Epidermal melanocyte (primary cell): ENCODE results near the gene PAPPA2.
"Not testable (repeated sequence)": the region's sequence is repeated elsewhere in the genome, so short reads cannot be mapped to it uniquely, and the experiment has no call there.

ENCODE experiments used
- DNase-seq: peaks from one replicate; pipeline ENCODE4 v3.0.0; 2011; ENCODE audit warnings: low spot score; ENCODE audit not compliant: insufficient read length

The PAPPA2 gene

GRCh38 chr1:176462674-176463378 is at the start of gene PAPPA2:
Gene PAPPA2, plus strand, starts transcription at chr1:176463175. Its CDS starts 93,148 bp downstream, at chr1:176556323.
- DNase-seq, result no peak

GRCh38 chr1:176416777-176417176 is 46.2 kb upstream of the PAPPA2 start:
- no peak for DNase-seq

DNA sequence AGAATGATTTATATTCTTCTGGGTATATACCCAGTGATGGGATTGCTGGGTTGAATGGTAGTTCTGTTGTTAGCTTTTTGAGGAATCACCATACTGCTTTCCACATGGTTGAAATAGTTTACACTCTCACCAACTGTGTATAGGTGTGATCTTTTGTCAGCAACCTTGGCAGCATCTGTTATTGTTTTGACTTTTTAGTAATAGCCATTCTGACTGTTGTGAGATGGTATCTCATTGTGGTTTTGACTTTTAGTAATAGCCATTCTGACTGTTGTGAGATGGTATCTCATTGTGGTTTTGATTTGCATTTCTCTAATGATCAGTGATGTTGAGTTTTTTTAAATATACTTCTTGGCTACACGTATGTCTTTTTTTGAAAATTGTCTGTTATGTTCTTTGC is 43.4 kb upstream of the PAPPA2 start:
- DNase-seq, result not testable (repeated sequence)

- DNase-seq, result no peak
These were observed 28.7 kb upstream of the PAPPA2 start for GRCh38 chr1:176434234-176434633.

DNA sequence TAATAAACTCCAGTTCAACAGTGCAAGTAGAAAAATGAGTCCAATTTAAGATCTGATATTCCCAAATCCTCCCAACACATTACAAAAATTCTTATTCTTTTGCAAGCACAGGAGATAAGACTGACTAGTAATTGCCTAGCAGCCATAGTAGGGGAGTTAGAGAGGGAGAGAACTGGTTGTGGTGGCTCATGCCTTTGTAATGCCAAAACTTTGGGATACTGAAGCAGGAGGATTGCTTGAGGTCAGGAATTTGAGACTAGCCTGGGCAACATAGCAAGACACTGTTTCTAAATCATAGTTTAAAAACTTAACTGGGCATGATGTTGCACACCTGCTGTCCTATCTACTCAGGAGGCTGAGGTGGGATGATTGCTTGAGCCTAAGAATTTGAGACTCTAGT is 26.7 kb upstream of the PAPPA2 start:
- no peak for DNase-seq

DNA sequence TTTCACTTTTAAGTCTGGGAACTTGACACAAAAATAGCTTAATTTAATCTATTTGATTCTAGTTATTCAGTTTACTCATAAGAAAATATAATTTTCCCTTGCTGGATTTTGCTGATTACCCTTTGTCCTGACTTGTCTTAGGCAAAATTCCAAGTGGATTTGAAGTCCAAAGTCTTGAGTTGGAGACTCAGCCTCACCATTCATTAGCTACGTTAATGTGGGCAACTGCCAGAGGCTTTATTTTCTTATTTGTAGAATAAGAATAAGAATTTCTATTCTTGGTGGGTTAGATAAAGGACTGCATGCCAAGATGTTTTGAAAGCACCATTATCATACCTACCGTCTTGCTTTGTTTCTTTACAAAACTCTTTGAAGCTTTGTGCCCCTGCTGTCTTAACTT is 22.8 kb upstream of the PAPPA2 start:
- DNase-seq, result no peak

DNA sequence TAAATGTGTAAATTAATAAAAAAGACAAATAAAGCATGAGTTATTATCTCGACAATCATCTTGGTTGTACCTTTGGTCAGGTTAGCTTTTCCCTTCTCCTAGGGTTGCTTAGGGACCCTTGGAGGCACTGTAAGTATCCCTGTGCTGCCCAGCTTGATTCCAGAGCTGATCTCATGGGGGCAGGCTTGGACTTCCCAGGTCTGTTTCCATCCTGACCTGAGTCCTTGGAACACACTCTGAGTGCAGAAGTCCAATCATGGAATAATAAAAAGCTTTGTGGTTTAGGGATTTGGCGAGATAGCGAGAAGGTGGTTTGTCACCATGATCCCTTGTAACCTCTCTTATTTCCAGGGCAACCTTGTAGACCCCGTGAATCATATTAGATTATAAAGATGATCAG is 18.7 kb upstream of the PAPPA2 start:
- no peak for DNase-seq

DNA sequence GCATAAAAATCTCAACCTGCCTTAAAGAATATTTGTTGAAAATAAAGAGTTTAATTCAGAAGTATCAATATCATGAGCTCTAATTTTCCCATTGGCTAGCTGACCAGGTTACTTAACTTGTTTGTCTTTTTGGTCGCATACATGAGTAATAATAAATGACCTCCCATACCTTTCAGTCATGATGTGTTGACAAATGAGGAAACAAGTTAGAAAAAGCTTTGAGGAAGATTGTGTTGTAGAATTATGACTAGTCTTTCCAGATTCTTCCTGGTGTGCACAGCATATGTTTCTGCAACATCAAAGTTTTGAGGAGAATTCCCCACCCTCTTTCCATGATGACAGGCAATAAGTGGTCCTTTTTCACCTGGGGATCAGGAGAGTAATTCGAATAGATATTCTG is 17.6 kb upstream of the PAPPA2 start:
- no peak for DNase-seq

DNA sequence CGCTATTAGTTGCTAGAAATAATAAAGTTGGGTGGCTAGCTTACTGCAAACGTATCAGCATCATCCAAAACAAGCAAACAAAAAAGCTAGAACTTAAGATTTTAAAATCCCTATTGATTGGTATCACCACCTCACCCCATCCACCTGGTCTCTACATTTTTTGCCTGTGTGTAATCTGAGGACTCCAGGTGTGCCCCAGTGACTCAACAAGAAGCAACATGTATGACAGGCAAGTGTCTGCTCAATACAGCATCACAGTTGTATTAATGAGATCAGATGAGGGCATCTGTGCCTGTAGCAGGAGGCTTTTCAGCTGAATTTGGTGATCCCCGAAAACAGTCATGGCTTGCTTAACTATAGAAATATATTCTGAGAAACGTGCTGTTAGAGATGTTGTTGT is 14.6 kb upstream of the PAPPA2 start:
- DNase-seq, result no peak

DNA sequence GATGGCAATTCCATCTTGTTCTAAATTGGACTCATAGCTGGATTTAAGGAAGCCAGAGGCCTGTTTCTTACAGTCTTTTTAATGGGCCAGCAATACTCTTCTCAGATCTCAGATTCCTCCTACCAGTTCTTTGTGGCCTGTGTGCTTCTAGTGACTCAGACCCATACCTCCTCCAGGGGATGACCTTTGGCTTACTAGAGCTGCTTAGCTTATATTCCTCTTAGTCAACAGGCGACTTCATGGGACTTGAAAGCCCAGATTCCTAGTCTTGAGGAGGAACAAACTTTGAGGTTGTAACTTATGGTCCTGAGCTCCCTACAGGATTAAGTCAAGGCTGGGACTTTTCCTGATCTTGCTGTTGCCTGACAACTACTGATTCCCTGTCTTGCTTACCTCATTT is 12.4 kb upstream of the PAPPA2 start:
- no peak for DNase-seq

DNA sequence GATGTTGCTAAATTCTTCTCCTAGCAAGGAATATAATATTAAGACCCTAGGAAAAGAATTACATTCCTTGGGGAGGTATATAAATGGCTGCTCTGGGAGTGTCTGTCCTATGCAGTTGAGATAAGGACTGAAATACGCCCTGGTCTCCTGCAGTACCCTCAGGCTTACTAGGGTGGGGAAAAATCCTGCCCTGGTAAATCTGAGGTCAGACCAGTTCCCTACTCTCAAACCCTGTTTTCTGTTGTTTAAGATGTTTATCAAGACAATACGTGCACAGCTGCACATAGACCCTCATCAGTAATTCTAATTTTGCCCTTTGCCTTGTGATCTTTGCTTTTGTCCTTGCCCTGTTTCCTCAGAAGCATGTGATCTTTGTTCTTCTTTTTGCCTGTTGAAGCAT is 11.2 kb upstream of the PAPPA2 start:
- not testable (repeated sequence) for DNase-seq

DNA sequence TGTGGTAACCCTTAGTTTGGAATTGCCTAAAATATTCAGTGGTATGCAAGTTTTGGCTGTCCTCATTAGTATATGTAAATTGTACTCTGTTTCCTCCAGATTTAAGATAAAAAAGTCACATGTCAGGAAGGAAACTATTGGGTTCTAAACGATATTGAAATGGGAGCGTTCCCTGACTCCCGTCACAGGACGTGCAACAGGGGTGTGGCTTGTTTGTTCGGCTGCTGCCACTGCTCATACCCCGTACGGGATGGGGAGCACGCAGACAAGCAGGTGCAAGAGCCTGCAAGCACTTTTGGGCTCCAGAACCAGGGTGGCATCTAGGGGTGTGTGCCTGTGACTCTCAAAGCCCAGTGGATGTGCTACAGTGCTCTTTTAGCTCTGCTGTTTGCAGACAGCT is 6.2 kb upstream of the PAPPA2 start:
- DNase-seq, result no peak

GRCh38 chr1:176460544-176461336 is 2.2 kb upstream of the PAPPA2 start:
- DNase-seq, result no peak

DNA sequence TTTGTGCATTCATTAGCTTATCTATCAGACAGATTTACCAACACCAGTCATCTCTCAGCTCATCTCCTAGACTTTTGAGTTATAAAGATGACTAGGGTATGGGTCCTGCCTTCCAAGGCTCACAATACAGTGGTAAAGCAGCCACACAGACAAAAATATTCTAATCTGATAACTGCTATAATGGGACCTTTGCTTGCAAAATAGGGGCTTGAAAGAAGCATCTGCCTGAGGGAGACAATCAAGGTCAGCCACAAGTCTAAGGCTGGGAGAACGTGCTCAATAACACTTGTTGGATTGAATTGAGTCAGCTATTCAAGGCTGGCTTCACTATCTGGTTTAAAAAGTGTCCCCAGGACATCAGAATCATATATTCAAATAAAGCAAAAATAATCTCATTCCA is 1.4 kb upstream of the PAPPA2 start:
- DNase-seq, result no peak

DNA sequence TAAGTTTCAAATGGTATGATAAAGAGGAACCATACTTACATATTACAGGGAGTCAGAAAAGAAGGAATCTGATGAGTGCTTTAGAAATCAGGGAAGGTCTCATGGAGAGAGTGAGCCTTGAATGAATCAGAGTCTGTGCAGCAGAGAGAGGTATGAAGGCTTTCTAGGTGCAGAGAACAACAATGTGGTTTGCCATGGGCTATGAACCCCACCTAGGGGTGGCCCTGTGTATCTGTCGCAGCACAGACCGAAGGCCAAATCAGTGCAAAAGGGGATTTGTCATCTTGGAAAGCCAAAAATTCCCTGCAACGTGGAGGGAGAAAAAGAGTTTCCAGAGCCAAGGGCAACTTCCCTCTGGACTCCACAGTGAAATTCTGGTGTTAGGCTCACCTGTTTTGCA is 3.5 kb downstream of the PAPPA2 start:
- no peak for DNase-seq

GRCh38 chr1:176469450-176470010 is 6.6 kb downstream of the PAPPA2 start:
- DNase-seq, result no peak

DNA sequence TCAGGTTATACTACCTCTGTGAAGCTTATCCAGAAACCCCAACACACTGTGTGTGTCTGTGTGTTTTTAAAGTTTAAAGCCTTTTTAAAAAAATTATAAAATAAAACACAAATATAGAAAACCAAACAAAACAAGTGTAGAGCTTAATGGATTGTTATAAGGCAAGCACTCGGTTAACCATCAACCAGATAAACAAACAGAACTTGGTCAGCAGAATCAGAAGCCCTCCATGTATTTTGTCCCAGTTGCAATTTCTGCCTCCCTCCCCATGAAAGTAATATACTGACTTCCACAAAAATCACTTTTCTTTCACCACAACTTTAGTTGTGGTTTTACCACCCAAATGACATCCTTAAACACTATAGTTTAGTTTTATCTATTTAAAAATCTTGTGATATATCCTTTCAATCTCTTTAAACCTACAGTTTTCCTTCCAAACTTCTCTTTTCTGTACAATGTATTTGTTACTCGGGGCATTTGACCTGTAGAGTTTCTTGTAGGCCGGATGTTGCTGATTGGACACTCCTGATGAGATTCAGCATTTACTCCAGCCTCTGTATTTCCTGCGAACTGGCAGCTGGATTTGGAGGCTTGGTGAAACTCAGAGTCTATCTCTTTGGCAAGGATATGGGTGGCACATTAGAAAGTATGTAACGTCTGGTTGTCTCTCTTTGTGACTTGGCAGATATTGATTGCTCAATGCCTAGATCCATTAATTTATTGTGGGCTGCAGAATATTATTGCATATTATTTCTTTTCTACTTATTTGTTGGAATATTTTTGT is 8.6 kb downstream of the PAPPA2 start:
- no peak for DNase-seq

- no peak for DNase-seq
These were observed 17.0 kb downstream of the PAPPA2 start for GRCh38 chr1:176479971-176480370.

- no peak for DNase-seq
These were observed 17.8 kb downstream of the PAPPA2 start for GRCh38 chr1:176480750-176481149.

DNA sequence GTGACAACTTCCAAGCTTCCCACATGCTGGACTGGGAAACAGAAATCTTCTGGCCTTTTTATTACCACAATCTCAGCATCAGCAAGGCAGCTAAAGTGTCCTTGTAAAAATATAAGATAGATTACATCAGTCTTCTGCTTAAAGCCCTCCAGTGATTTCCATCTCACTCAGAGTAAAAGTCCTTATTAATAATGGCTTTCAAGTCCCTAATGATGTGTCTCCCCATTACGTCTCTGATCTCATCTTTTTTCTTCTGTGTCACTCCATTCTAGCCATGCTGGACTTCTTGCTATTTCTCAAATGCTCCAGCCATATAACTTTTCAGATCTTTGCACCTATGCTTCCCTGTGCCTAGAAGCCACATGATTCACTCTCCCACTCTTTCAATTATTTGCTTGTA is 22.1 kb downstream of the PAPPA2 start:
- DNase-seq, result no peak

- DNase-seq, result no peak
These were observed 31.5 kb downstream of the PAPPA2 start for GRCh38 chr1:176494436-176494835.

- DNase-seq, result no peak
These were observed 36.7 kb downstream of the PAPPA2 start for GRCh38 chr1:176499671-176500070.
